Testis (tissue), 3 donors: ENCODE results near the gene MPHOSPH9. TPM values are rescaled to one million over a fixed set of nuclear protein-coding genes. Genes with fewer than 3 reads are reported as not detected.

Source experiments
- DNase-seq: peaks from one replicate; pipeline ENCODE4 v3.0.0-alpha.2; 2019
- H3K27ac ChIP-seq, 2 donors: fragments of 200-600 bp; sonication (generic); one replicate each; pipeline ENCODE4 v1.5.1; 2019
- H3K27me3 ChIP-seq: fragments of 200-600 bp; sonication (generic); one replicate; pipeline ENCODE4 v1.5.1; 2019
- H3K36me3 ChIP-seq: fragments of 200-600 bp; sonication (generic); one replicate; pipeline ENCODE4 v1.5.1; 2017; ENCODE audit warnings: low read depth; ENCODE audit errors: missing control alignments
- H3K4me1 ChIP-seq: fragments of 200-600 bp; sonication (generic); one replicate; pipeline ENCODE4 v1.5.1; 2019
- H3K4me3 ChIP-seq, 2 donors: fragments of 200-600 bp; sonication (generic); one replicate each; pipeline ENCODE4 v1.5.1; 2017 to 2019
- H3K9me3 ChIP-seq: fragments of 200-600 bp; sonication (generic); one replicate; pipeline ENCODE4 v1.5.1; 2017
- CTCF ChIP-seq, 3 experiments: fragments of 450-650 bp in 2 of 3; fragments of 200-600 bp in 1 of 3; sonication (generic) in 1 of 3; IDR thresholded peaks; one replicate each; pipeline ENCODE4 v1.5.1; 2016 to 2019; ENCODE audit warnings: antibody characterized with exemption in 3 of 3, mild to moderate bottlenecking in 2 of 3, moderate library complexity in 1 of 3
- POLR2A ChIP-seq: fragments of 450-650 bp; IDR thresholded peaks from one replicate; pipeline ENCODE4 v1.6.1; 2017; ENCODE audit warnings: antibody characterized with exemption, mild to moderate bottlenecking, moderate library complexity
- WGBS, 2 donors: methylation state at CpG; one replicate each; pipeline ENCODE4 v1.1.5; 2018; 5-methylcytosine and 5-hydroxymethylcytosine counted together
- intact Hi-C: fragments of 100-400 bp; cut with DNase I; formaldehyde crosslinking; loops from one replicate; pipeline ENCODE4 v1.15.1; 2023; ENCODE audit warnings: low total_unique reads
- polyA plus RNA-seq: library from polyadenylated mRNA; stranded (reverse); fragments of 350-450 nt; fragmentation: Illumina TruSeq; extraction: RNeasy Lipid Tissue Mini Kit (QIAGEN cat#74804); gene quantifications from one replicate; pipeline ENCODE4 v1.2.3, GENCODE V29; 2014; ENCODE audit warnings: low read depth, low replicate concordance; ENCODE audit not compliant: insufficient read depth
- small RNA-seq, 2 donors: library from RNA; depleted of rRNA; stranded (forward); fragments of <200 nt; gene quantifications; one replicate each; pipeline ENCODE3, GENCODE V24; 2016
- total RNA-seq, 2 donors: library from RNA; depleted of rRNA; stranded (reverse); fragments of >200 nt; gene quantifications; one replicate each; pipeline ENCODE4 v1.2.3, GENCODE V29; 2016

Gene MPHOSPH9
- total and polyA plus RNA-seq, 3 donors from 2014 or later, result 28.8 to 81.1 (median 60.3) TPM

GRCh38 chr12:123107926-123108681 lies 124.8 kb downstream of the MPHOSPH9 start:
- Histone ChIP-seq H3K4me3 (no peak overlapping the region), H3K27ac (no peak overlapping the region), H3K9me3 (no peaks in the 10 kb centered on the region), H3K36me3 (no peaks in the 10 kb centered on the region), H3K27me3 (no peaks in the 10 kb centered on the region), H3K4me1 (peaks cover 18% of the 10 kb centered on the region)
- TF ChIP-seq POLR2A, result no peak
- no peak for TF ChIP-seq CTCF (IDR thresholded peaks at IDR 0.05)
- no peak for DNase-seq
- intact Hi-C loops, result no loop called here
- WGBS, 2 donors, result 64 to 72% methylated on average over 13 of the region's 13 CpGs

- no peak for DNase-seq
- H3K4me1 ChIP-seq, result peaks cover 18% of the 10 kb centered on the region
- no peaks in the 10 kb centered on the region for H3K27me3 ChIP-seq
- no peak overlapping the region for H3K4me3 ChIP-seq
- intact Hi-C loops, result no loop called here
- H3K9me3 ChIP-seq, result no peaks in the 10 kb centered on the region
- no peak overlapping the region for H3K27ac ChIP-seq
- 83 to 95% methylated on average over 5 to 9 of the region's 9 CpGs for WGBS, 2 donors
- no peaks in the 10 kb centered on the region for H3K36me3 ChIP-seq
- TF ChIP-seq CTCF (IDR thresholded peaks at IDR 0.05), result no peak
- no peak for TF ChIP-seq POLR2A
Measured at GRCh38 chr12:123106640-123107359, 126.1 kb downstream of the MPHOSPH9 start.

- peaks cover 18% of the 10 kb centered on the region for H3K4me1 ChIP-seq
Measured at GRCh38 chr12:123105211-123105826, 127.6 kb downstream of the MPHOSPH9 start.

GRCh38 chr12:123104809-123105208 lies 128.1 kb downstream of the MPHOSPH9 start:
- Histone ChIP-seq H3K36me3 (no peaks in the 10 kb centered on the region), H3K27me3 (no peaks in the 10 kb centered on the region), H3K27ac (no peak overlapping the region), H3K9me3 (no peaks in the 10 kb centered on the region), H3K4me1 (peaks cover 17% of the 10 kb centered on the region), H3K4me3 (no peak overlapping the region)
- 80 to 86% methylated on average over 4 of the region's 4 CpGs for WGBS, 2 donors
- intact Hi-C loops, result no loop called here
- DNase-seq, result no peak
- TF ChIP-seq CTCF (IDR thresholded peaks at IDR 0.05), result no peak
- no peak for TF ChIP-seq POLR2A

More at GRCh38 chr12:123105211-123105826, 127.6 kb downstream of the MPHOSPH9 start:
- 84 to 86% methylated on average over 11 to 14 of the region's 14 CpGs for WGBS, 2 donors
- Histone ChIP-seq H3K27me3 (no peaks in the 10 kb centered on the region), H3K36me3 (no peaks in the 10 kb centered on the region), H3K27ac (no peak overlapping the region), H3K9me3 (no peaks in the 10 kb centered on the region), H3K4me3 (no peak overlapping the region)
- intact Hi-C loops, result no loop called here
- TF ChIP-seq POLR2A, result no peak
- no peak for TF ChIP-seq CTCF (IDR thresholded peaks at IDR 0.05)
- no peak for DNase-seq

Small RNA genes within 50 kb of the gene (small RNA-seq; reads per million reads assigned to genes)
- gene RNA5SP375, result 0 to 0.27 reads per million in 2 donors

Other genes starting within 250 kb of the MPHOSPH9 start
- 10 to 100 TPM; 25.3 to 38.3 TPM for gene PITPNM2, start 82.1 kb downstream of the MPHOSPH9 start, total RNA-seq
- gene PITPNM2, start 82.1 kb downstream of the MPHOSPH9 start, polyA plus RNA-seq, result 24.2 TPM
- 10 to 100 TPM; 21.1 to 23.6 TPM for gene MTRFR, start 295 bp upstream of the MPHOSPH9 start, total RNA-seq
- gene MTRFR, start 295 bp upstream of the MPHOSPH9 start, polyA plus RNA-seq, result 21.3 TPM
- 100 to 1,000 TPM; 131 to 145 TPM for gene CDK2AP1, start 38.7 kb upstream of the MPHOSPH9 start, total RNA-seq
- 155 TPM for gene CDK2AP1, start 38.7 kb upstream of the MPHOSPH9 start, polyA plus RNA-seq
- gene SBNO1, start 131.7 kb upstream of the MPHOSPH9 start, total RNA-seq, result 10 to 100 TPM; 91.4 TPM
- 114 TPM for gene SBNO1, start 131.7 kb upstream of the MPHOSPH9 start, polyA plus RNA-seq
- gene KMT5A, start 151.0 kb upstream of the MPHOSPH9 start, total RNA-seq, result 10 to 100 TPM; 25.3 to 28.3 TPM
- 25.2 TPM for gene KMT5A, start 151.0 kb upstream of the MPHOSPH9 start, polyA plus RNA-seq
- gene RILPL2, start 203.5 kb upstream of the MPHOSPH9 start, total RNA-seq, result 1 to 10 TPM; 2.2 to 2.8 TPM
- gene RILPL2, start 203.5 kb upstream of the MPHOSPH9 start, polyA plus RNA-seq, result 3.6 TPM
- gene SNRNP35, start 225.0 kb upstream of the MPHOSPH9 start, total RNA-seq, result 10 to 100 TPM; 16.5 to 31.7 TPM
- 32.0 TPM for gene SNRNP35, start 225.0 kb upstream of the MPHOSPH9 start, polyA plus RNA-seq